Panc1 (cell line): Measurements from ENCODE around the gene CYTL1. TPM values are rescaled to one million over a fixed set of nuclear protein-coding genes. Genes with fewer than 3 reads are reported as not detected.

Source experiments
- ATAC-seq: fragments of 200-7000 bp; cut with Tn5 transposase; 2 replicates; pipeline ENCODE4 v1.9.1; 2020; ENCODE audit warnings: mild to moderate bottlenecking, moderate library complexity
- BruUV-seq: library from RNA; stranded (reverse); fragments of 400-500 nt; replicated peaks from 2 replicates; lab custom pipeline; 2021; lab: Mats Ljungman, UMichigan
- CTCF ChIA-PET: fragments of 300-600 bp; sonication (Branson Sonifier 250); formaldehyde crosslinking; loops from one replicate; lab custom pipeline; 2022; ENCODE audit warnings: antibody characterized with exemption; lab: Charles Lee
- POLR2A ChIA-PET: fragments of 300-600 bp; sonication (Branson Sonifier 250); formaldehyde crosslinking; loops from one replicate; lab custom pipeline; 2022; ENCODE audit warnings: antibody characterized with exemption; lab: Charles Lee
- DNase-seq: peaks from one replicate; pipeline ENCODE4 v3.0.0-alpha.2; 2010; ENCODE audit warnings: low read depth, low spot score
- H3K27ac ChIP-seq: 2 replicates; pipeline ENCODE4 v1.5.1; 2011; ENCODE audit warnings: mild to moderate bottlenecking, low read length, inconsistent platforms
- H3K27me3 ChIP-seq: fragments of 200-500 bp; sonication (Bioruptor generic); 2 replicates; pipeline ENCODE4 v1.6.0; 2014; ENCODE audit warnings: low read length, inconsistent platforms; ENCODE audit not compliant: control insufficient read depth, insufficient read depth
- H3K36me3 ChIP-seq: fragments of 200-500 bp; sonication (Bioruptor generic); 2 replicates; pipeline ENCODE4 v1.5.1; 2014; ENCODE audit warnings: inconsistent platforms, mild to moderate bottlenecking, low read length, moderate library complexity; ENCODE audit not compliant: control insufficient read depth, insufficient read depth
- H3K4me1 ChIP-seq: 2 replicates; pipeline ENCODE4 v1.5.1; 2011; ENCODE audit warnings: inconsistent platforms, mild to moderate bottlenecking, low read length, moderate library complexity; ENCODE audit not compliant: control insufficient read depth, insufficient read depth
- H3K4me3 ChIP-seq, 2 experiments: 2 replicates each; pipeline ENCODE4 v1.5.1; 2011 to 2012; ENCODE audit warnings: low read depth in 2 of 2, low read length in 2 of 2, mild to moderate bottlenecking in 2 of 2, inconsistent platforms in 1 of 2, moderate library complexity in 1 of 2
- H3K9me3 ChIP-seq: fragments of 200-500 bp; sonication (Bioruptor generic); 2 replicates; pipeline ENCODE4 v1.5.1; 2014; ENCODE audit warnings: low read depth, mild to moderate bottlenecking, inconsistent platforms, low read length, moderate library complexity; ENCODE audit not compliant: control insufficient read depth, insufficient read depth
- CTCF ChIP-seq: fragments of 450-650 bp; IDR thresholded peaks from 2 replicates; pipeline ENCODE4 v1.5.1; 2017; ENCODE audit warnings: mild to moderate bottlenecking
- POLR2AphosphoS5 ChIP-seq: IDR thresholded peaks from 2 replicates; pipeline ENCODE4 v1.6.1; 2012; ENCODE audit warnings: mild to moderate bottlenecking, low read depth, low read length, moderate library complexity
- REST ChIP-seq, 2 experiments: IDR thresholded peaks; 2 replicates each; pipeline ENCODE4 v1.6.1; 2011 to 2012; ENCODE audit warnings: low read depth in 2 of 2, control low read depth in 1 of 2, low read length in 1 of 2, mild to moderate bottlenecking in 1 of 2, moderate library complexity in 1 of 2; ENCODE audit not compliant: insufficient read depth in 1 of 2
- SIN3A ChIP-seq: IDR thresholded peaks from 2 replicates; pipeline ENCODE4 v1.6.1; 2012; ENCODE audit warnings: low read depth, mild to moderate bottlenecking, low read length, moderate library complexity, borderline replicate concordance; ENCODE audit not compliant: insufficient read depth
- TCF7L2 ChIP-seq: IDR thresholded peaks from 2 replicates; pipeline ENCODE4 v1.6.1; 2011; ENCODE audit warnings: mild to moderate bottlenecking, low read depth, low read length, inconsistent platforms
- in situ Hi-C: cut with HindIII; loops from 2 replicates; pipeline ENCODE4 v1.10.0; 2016; ENCODE audit warnings: low sequenced_read_pairs, low pct_unique_long_range_greater_than_20kb
- intact Hi-C: fragments of 100-400 bp; cut with micrococcal nuclease; formaldehyde crosslinking; loops from one replicate; pipeline ENCODE4 v1.10.0; 2022; ENCODE audit not compliant: unreplicated experiment
- total RNA-seq: library from RNA; stranded (reverse); gene quantifications from one replicate; pipeline ENCODE4 v1.2.1, GENCODE V29; 2021; ENCODE audit not compliant: unreplicated experiment

The CYTL1 gene
- total RNA-seq, 1 experiment from 2014 or later = not detected

GRCh38 chr4:4981827-4982226, 37.4 kb downstream of the CYTL1 start:
- ChIA-PET CTCF (no interaction called here), POLR2A (no interaction called here)
- ATAC-seq (no peak), DNase-seq (no peak)
- Histone ChIP-seq H3K27ac (no peak overlapping the region), H3K36me3 (no peaks in the 10 kb centered on the region), H3K27me3 (no peaks in the 10 kb centered on the region), H3K4me3 (no peak overlapping the region), H3K9me3 (no peaks in the 10 kb centered on the region), H3K4me1 (no peaks in the 10 kb centered on the region)
- no peak for TF ChIP-seq REST (IDR thresholded peaks at IDR 0.05; ENCODE audit: insufficient read depth in 1 of 2, low read depth in 2 of 2, low read length in 1 of 2)
- TF ChIP-seq SIN3A = no peak
- TF ChIP-seq CTCF = no peak
- TF ChIP-seq POLR2AphosphoS5 = no peak
- TF ChIP-seq TCF7L2 = no peak
- in situ Hi-C loops (no loop called here), intact Hi-C loops (no loop called here)
- BruUV-seq = no TSS peak

GRCh38 chr4:4981427-4981826, 37.8 kb downstream of the CYTL1 start:
- CTCF ChIA-PET = no interaction called here
- H3K9me3 ChIP-seq = no peaks in the 10 kb centered on the region
- H3K4me1 ChIP-seq = no peaks in the 10 kb centered on the region
- intact Hi-C loops = no loop called here
- H3K27me3 ChIP-seq = no peaks in the 10 kb centered on the region
- TF ChIP-seq CTCF = no peak
- TF ChIP-seq REST (IDR thresholded peaks at IDR 0.05; ENCODE audit: insufficient read depth in 1 of 2, low read depth in 2 of 2, low read length in 1 of 2) = no peak
- POLR2A ChIA-PET = no interaction called here
- no peak for DNase-seq
- no peak for ATAC-seq
- in situ Hi-C loops = no loop called here
- no peak overlapping the region for H3K4me3 ChIP-seq
- H3K36me3 ChIP-seq = no peaks in the 10 kb centered on the region
- BruUV-seq = no TSS peak
- no peak overlapping the region for H3K27ac ChIP-seq
